ENCODE results near the gene ATP6V0A4.
"Not testable (repeated sequence)": the region's sequence is repeated elsewhere in the genome, so short reads cannot be mapped to it uniquely, and the experiment has no call there.

The ATP6V0A4 gene

GRCh38 chr7:138801256-138801655 lies 3.3 kb upstream of the ATP6V0A4 start:
- no peak for DNase-seq

- DNase-seq = no peak
Measured at GRCh38 chr7:138799336-138800000, 1.5 kb upstream of the ATP6V0A4 start.

GRCh38 chr7:138798836-138799235 lies 840 bp upstream of the ATP6V0A4 start:
- DNase-seq = no peak

- DNase-seq = not testable (repeated sequence)
Measured at GRCh38 chr7:138797046-138797445, 950 bp downstream of the ATP6V0A4 start.

GRCh38 chr7:138796038-138796615 lies 1.9 kb downstream of the ATP6V0A4 start:
- no peak for DNase-seq

- DNase-seq = no peak
Measured at GRCh38 chr7:138785587-138786437, 12.2 kb downstream of the ATP6V0A4 start.

GRCh38 chr7:138784692-138785091 lies 13.3 kb downstream of the ATP6V0A4 start:
- no peak for DNase-seq

- DNase-seq = no peak
Measured at GRCh38 chr7:138781004-138781403, 17.0 kb downstream of the ATP6V0A4 start.

GRCh38 chr7:138776166-138776833 lies 21.7 kb downstream of the ATP6V0A4 start:
- no peak for DNase-seq

- DNase-seq = no peak
Measured at GRCh38 chr7:138773817-138774216, 24.2 kb downstream of the ATP6V0A4 start.

GRCh38 chr7:138773176-138773575 lies 24.8 kb downstream of the ATP6V0A4 start:
- DNase-seq = no peak

- no peak for DNase-seq
Measured at GRCh38 chr7:138770904-138771303, 27.1 kb downstream of the ATP6V0A4 start.

- no peak for DNase-seq
Measured at GRCh38 chr7:138768241-138768640, 29.8 kb downstream of the ATP6V0A4 start.

- no peak for DNase-seq
Measured at GRCh38 chr7:138756591-138757242, 41.3 kb downstream of the ATP6V0A4 start.

GRCh38 chr7:138755842-138756590 lies 42.0 kb downstream of the ATP6V0A4 start:
- DNase-seq = no peak

GRCh38 chr7:138755331-138755747 lies 42.7 kb downstream of the ATP6V0A4 start:
- DNase-seq = no peak

GRCh38 chr7:138753610-138754009 lies 44.4 kb downstream of the ATP6V0A4 start:
- DNase-seq = peak; percentile 19

- DNase-seq = no peak
Measured at GRCh38 chr7:138753150-138753518, 44.9 kb downstream of the ATP6V0A4 start.

- DNase-seq = peak; percentile 97
Measured at GRCh38 chr7:138752518-138753149, 45.4 kb downstream of the ATP6V0A4 start.

GRCh38 chr7:138750901-138751464 lies 47.0 kb downstream of the ATP6V0A4 start:
- no peak for DNase-seq

GRCh38 chr7:138750473-138750872 lies 47.5 kb downstream of the ATP6V0A4 start:
- DNase-seq = no peak
